Cardiac muscle cell (in vitro differentiated cells and primary cell): Measurements from ENCODE around the gene FRY. TPM values are rescaled to one million over a fixed set of nuclear protein-coding genes. Genes with fewer than 3 reads are reported as not detected.

Experiments
- DNase-seq, 2 donors: peaks; one replicate each; pipeline versions ENCODE4 v3.0.0 to v3.0.0-alpha.2; 2010 to 2017; ENCODE audit warnings: low read depth in 1 of 2, low spot score in 1 of 2
- H3K27ac ChIP-seq: fragments of 200-600 bp; sonication (generic); 2 replicates; pipeline ENCODE4 v1.5.1; 2016
- H3K27me3 ChIP-seq: fragments of 200-600 bp; sonication (generic); 2 replicates; pipeline ENCODE4 v1.6.0; 2016; ENCODE audit warnings: control low read depth
- H3K36me3 ChIP-seq: fragments of 200-600 bp; sonication (generic); 2 replicates; pipeline ENCODE4 v1.5.1; 2016; ENCODE audit warnings: control low read depth
- H3K4me1 ChIP-seq: fragments of 200-600 bp; sonication (generic); 2 replicates; pipeline ENCODE4 v1.8.1; 2017; ENCODE audit warnings: low read depth, mild to moderate bottlenecking, mixed run types
- H3K4me3 ChIP-seq: fragments of 200-600 bp; sonication (generic); 2 replicates; pipeline ENCODE4 v1.5.1; 2016; ENCODE audit warnings: mild to moderate bottlenecking
- H3K9me3 ChIP-seq: fragments of 200-600 bp; sonication (generic); 2 replicates; pipeline ENCODE4 v1.5.1; 2017; ENCODE audit warnings: low read depth, mild to moderate bottlenecking, control low read depth
- polyA plus RNA-seq: library from polyadenylated mRNA; unstranded; fragments of >200 nt; fragmentation: Nextera tagmentation; extraction: Ambion mirVana; gene quantifications from 2 replicates; pipeline ENCODE4 v1.2.1, GENCODE V29; 2016
- total RNA-seq: library from RNA; depleted of rRNA; stranded (reverse); fragments of >200 nt; gene quantifications from 2 replicates; pipeline ENCODE4 v1.2.3, GENCODE V29; 2016
- TF ChIP-seq, protein P1 (sequence below): IDR thresholded peaks from 2 replicates; pipeline ENCODE4 v1.5.1; 2012; ENCODE audit warnings: low read depth, mild to moderate bottlenecking, low read length

FRY gene
- total and polyA plus RNA-seq, 2 experiments from 2014 or later: 2.4 to 13.2 TPM

DNA sequence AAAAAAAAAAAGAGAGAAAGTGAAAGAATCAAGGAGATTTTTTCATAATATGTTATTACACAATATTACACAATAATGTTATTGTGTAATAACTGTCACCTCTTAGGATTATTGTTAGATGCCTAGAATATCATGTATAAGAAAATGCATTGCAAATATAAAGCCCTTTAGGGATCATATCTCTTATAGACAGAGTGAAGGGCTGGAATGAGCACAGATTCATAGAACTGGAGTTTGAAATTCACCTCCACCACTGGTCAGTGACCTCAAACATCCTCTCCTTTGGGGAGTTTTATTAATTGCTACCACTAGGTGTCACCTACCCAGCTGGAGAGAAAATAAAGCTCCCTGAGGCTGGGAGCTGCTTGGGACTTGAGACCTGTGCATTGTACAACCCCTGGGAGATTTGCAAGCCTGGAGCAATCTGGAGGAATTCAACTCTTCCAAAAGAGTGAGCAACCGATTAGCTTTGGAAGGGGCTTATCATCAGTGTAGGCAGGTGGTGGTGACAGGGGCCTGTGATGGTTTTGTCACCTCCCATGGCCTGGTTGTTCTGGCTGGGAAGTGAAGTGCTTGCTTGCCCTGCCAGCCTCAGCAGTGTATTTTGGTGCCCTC, 30.3 kb upstream of the FRY start:
- TF ChIP-seq, protein P1, sequence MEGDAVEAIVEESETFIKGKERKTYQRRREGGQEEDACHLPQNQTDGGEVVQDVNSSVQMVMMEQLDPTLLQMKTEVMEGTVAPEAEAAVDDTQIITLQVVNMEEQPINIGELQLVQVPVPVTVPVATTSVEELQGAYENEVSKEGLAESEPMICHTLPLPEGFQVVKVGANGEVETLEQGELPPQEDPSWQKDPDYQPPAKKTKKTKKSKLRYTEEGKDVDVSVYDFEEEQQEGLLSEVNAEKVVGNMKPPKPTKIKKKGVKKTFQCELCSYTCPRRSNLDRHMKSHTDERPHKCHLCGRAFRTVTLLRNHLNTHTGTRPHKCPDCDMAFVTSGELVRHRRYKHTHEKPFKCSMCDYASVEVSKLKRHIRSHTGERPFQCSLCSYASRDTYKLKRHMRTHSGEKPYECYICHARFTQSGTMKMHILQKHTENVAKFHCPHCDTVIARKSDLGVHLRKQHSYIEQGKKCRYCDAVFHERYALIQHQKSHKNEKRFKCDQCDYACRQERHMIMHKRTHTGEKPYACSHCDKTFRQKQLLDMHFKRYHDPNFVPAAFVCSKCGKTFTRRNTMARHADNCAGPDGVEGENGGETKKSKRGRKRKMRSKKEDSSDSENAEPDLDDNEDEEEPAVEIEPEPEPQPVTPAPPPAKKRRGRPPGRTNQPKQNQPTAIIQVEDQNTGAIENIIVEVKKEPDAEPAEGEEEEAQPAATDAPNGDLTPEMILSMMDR: peak; percentile 71
- peak; percentile 32 to 78 for DNase-seq
- Histone ChIP-seq H3K27ac (no peak overlapping the region), H3K36me3 (no peaks in the 10 kb centered on the region), H3K9me3 (no peaks in the 10 kb centered on the region), H3K4me3 (no peak overlapping the region), H3K27me3 (no peaks in the 10 kb centered on the region), H3K4me1 (peaks cover 10% of the 10 kb centered on the region)

DNA sequence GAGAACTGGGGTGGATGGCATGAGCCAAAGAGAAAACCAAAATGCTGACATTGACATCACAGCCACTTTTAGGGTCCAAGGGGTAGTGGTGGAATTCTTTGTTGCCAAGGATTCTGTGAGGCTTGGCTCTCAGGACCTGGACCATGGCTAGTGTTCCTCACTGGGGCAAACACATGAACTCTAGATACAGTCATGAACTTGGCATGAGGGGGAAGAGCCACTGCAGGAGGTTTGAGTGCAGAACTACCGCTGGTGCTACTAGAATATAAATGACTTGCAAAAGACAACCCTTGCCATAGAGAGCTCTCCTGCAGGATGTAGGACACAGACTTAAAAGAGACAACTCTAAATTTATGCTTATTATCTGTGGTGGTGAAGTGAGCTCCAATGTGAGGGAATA, 29.8 kb upstream of the FRY start:
- DNase-seq: no peak
- no peaks in the 10 kb centered on the region for H3K36me3 ChIP-seq
- no peaks in the 10 kb centered on the region for H3K9me3 ChIP-seq
- H3K4me3 ChIP-seq: no peak overlapping the region
- H3K4me1 ChIP-seq: peaks cover 10% of the 10 kb centered on the region
- H3K27ac ChIP-seq: no peak overlapping the region
- TF ChIP-seq, protein P1: no peak
- H3K27me3 ChIP-seq: no peaks in the 10 kb centered on the region

DNA sequence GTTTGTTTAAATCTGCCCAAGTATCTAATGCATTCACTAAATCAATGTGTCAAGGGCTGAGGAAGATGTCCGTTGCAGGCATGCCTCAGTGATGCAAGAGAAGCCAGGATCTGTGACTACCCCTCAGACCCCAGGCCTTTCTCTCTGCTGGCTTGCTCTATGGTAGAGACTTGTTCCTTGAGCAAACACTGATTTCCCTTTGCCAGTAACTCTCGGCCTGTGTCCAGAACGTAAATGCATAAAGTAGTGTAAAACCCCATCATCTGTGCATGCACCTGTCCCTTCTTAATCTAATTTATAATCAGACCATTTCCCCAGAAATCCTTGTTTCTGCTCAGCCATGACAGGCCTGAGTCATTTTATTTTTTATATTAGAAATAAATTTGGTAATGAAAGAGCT, 28.7 kb upstream of the FRY start:
- TF ChIP-seq, protein P1: no peak
- Histone ChIP-seq H3K36me3 (no peaks in the 10 kb centered on the region), H3K4me3 (no peak overlapping the region), H3K27ac (no peak overlapping the region), H3K27me3 (no peaks in the 10 kb centered on the region), H3K4me1 (peaks cover 5% of the 10 kb centered on the region), H3K9me3 (no peaks in the 10 kb centered on the region)
- DNase-seq: no peak

DNA sequence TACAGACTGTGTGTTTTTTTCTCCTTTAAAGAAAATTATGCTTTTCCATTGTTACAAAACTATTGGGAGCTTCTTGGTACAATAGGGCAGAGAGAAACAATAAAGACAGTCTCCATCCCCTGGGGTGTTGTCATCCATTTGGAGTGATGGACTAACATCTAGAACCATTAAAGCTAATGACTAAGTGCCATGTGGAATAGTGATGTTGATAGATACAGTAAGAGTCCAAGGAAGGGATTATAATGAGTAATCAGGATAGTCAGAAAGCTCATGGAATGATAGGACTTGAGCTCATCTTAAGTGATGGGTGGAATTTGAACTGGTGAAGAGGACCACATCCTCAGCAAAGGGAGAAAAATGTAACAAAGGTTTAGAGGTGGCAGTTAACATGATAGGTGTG, 24.1 kb upstream of the FRY start:
- TF ChIP-seq, protein P1: no peak
- Histone ChIP-seq H3K4me1 (no peaks in the 10 kb centered on the region), H3K27ac (no peak overlapping the region), H3K9me3 (no peaks in the 10 kb centered on the region), H3K36me3 (no peaks in the 10 kb centered on the region), H3K27me3 (no peaks in the 10 kb centered on the region), H3K4me3 (no peak overlapping the region)
- no peak for DNase-seq

DNA sequence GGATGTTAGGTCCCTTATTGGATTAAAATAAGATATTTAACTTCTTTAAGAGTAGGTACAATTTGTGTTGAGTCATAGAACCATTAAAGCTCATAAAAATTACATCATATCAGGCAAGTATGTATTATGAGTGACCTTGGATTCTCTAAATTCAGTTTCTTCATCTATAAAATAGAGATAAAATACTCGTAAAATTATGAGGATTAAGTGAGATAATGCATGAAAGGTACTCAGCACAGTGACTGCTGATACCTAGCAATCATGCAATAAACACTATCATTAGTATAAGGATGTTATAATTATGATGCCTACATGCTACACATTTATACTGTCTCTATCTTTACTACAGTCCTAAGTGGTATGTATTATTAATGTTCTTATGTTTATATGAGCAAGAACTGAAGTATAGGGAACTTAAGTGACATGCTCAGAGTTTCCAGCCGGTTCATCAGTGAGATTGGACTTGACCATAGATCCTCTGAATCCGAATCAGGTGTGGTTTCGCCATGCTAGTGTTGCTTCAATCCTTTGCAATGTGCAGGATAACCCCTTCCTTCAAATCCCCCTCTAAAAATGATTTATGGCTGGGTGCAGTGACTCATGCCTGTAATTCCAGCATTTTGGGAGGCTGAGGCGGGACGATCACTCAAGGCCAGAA, 22.9 kb upstream of the FRY start:
- TF ChIP-seq, protein P1: no peak
- Histone ChIP-seq H3K9me3 (no peaks in the 10 kb centered on the region), H3K27me3 (no peaks in the 10 kb centered on the region), H3K4me1 (no peaks in the 10 kb centered on the region), H3K36me3 (no peaks in the 10 kb centered on the region), H3K27ac (no peak overlapping the region), H3K4me3 (no peak overlapping the region)
- DNase-seq: no peak
